AG04450 (cell line): Measurements from ENCODE around the gene CHIT1. TPM values are rescaled to one million over a fixed set of nuclear protein-coding genes. Genes with fewer than 3 reads are reported as not detected.

Source experiments
- CTCF ChIA-PET: fragments of 300-600, 350-600 bp; formaldehyde crosslinking; extraction: SDS; loops from one replicate; lab custom pipeline; 2022; ENCODE audit warnings: antibody characterized with exemption, inconsistent platforms; lab: Charles Lee
- POLR2A ChIA-PET: fragments of 350-600 bp; formaldehyde crosslinking; extraction: SDS; loops from one replicate; lab custom pipeline; 2021; ENCODE audit warnings: antibody characterized with exemption, inconsistent platforms; lab: Yijun Ruan, JAX
- DNase-seq: peaks from one replicate; pipeline ENCODE4 v3.0.0-alpha.2; 2011; ENCODE audit warnings: low read depth, low spot score
- H3K27ac ChIP-seq: one replicate; pipeline ENCODE4 v1.5.1; 2012; ENCODE audit warnings: low read depth, low read length, control low read depth
- H3K27me3 ChIP-seq: one replicate; pipeline ENCODE4 v1.6.0; 2012; ENCODE audit warnings: low read length; ENCODE audit not compliant: control insufficient read depth, insufficient read depth
- H3K4me3 ChIP-seq: 2 replicates; pipeline ENCODE4 v1.5.1; 2011; ENCODE audit warnings: mild to moderate bottlenecking, low read depth, low read length, control low read depth
- H3K9me3 ChIP-seq: 2 replicates; pipeline ENCODE4 v1.5.1; 2012; ENCODE audit warnings: low read length; ENCODE audit not compliant: control insufficient read depth, insufficient read depth
- CTCF ChIP-seq: IDR thresholded peaks from 2 replicates; pipeline ENCODE4 v1.5.1; 2011; ENCODE audit warnings: low read depth, low read length, control low read depth, inconsistent platforms
- polyA plus RNA-seq: library from polyadenylated mRNA; depleted of rRNA; stranded (reverse); fragments of >200 nt; gene quantifications from 2 replicates; pipeline ENCODE4 v1.2.3, GENCODE V29; 2011

Gene CHIT1
- polyA plus RNA-seq, 1 experiment = not detected

DNA sequence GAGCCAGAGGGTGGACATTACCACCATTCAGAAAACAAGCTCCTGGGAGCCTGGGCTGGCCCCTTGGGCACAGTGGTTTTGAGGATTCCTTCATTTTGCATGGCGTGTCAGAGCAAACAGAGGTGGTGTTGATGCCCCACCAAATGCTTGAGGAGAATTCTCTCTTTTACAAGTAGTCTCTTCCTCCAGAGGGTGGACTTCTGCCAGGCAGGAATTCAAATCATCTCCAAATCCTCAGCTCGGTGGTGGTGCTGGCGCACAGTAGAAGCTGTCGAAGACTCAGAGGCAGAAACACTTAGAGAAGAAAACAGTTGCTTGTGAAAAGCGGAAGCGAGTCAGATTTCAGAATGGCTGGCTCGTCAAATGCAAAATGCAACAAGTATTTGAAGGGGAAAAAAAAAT is 39.5 kb downstream of the CHIT1 start:
- Histone ChIP-seq H3K4me3 (no peak overlapping the region), H3K27ac (no peak overlapping the region), H3K27me3 (peaks cover 10% of the 10 kb centered on the region), H3K9me3 (no peaks in the 10 kb centered on the region)
- ChIA-PET CTCF (interaction anchor here (1.1 to 2.2 kb wide), 2 partner anchors 77 to 150 kb away, joined by 5 to 7 read pairs; no protein-coding TSS in a partner anchor), POLR2A (no interaction called here)
- TF ChIP-seq CTCF = no peak
- no peak for DNase-seq

- TF ChIP-seq CTCF = no peak
- no peak for DNase-seq
- Histone ChIP-seq H3K27ac (no peak overlapping the region), H3K27me3 (peaks cover 10% of the 10 kb centered on the region), H3K4me3 (no peak overlapping the region), H3K9me3 (no peaks in the 10 kb centered on the region; the same call in 1 of the 2 replicates)
- POLR2A ChIA-PET = no interaction called here
- CTCF ChIA-PET = interaction anchor here (1.1 kb wide), 1 partner anchor 149 kb away, joined by 5 read pairs; no protein-coding TSS in a partner anchor
These were observed 40.7 kb downstream of the CHIT1 start for GRCh38 chr1:203188686-203189232.

GRCh38 chr1:203187689-203188264 is 41.7 kb downstream of the CHIT1 start:
- Histone ChIP-seq H3K9me3 (no peaks in the 10 kb centered on the region; the same call in 1 of the 2 replicates), H3K27ac (no peak overlapping the region), H3K27me3 (peaks cover 10% of the 10 kb centered on the region), H3K4me3 (no peak overlapping the region)
- DNase-seq = no peak
- CTCF ChIA-PET = interaction anchor here (0.8 to 1.0 kb wide), 2 partner anchors 16 to 27 kb away, joined by 3 read pairs; no protein-coding TSS in a partner anchor
- TF ChIP-seq CTCF = no peak
- POLR2A ChIA-PET = interaction anchor here (0.5 kb wide), 1 partner anchor 115 kb away, joined by 5 read pairs; no protein-coding TSS in a partner anchor

DNA sequence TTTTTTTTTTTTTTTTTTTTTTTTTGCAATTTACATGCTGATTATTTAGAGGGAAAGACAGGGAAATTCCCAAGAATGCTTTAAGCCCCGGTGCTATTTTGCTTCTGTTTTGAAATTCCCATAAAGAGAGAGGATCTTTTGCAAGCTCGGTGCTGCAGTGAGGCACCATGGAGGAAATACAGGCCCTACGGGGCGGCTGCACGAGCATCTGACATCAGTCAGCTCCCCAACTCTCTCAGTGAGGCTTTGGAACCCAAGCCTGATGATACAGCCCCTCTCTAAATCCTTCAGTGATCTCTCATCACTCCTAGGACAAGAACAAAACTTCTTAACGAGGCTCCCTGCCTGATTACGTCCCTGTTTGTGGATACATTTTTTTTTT is 42.2 kb downstream of the CHIT1 start:
- Histone ChIP-seq H3K9me3 (no peaks in the 10 kb centered on the region; the same call in 1 of the 2 replicates), H3K27me3 (peaks cover 10% of the 10 kb centered on the region), H3K4me3 (no peak overlapping the region), H3K27ac (no peak overlapping the region)
- CTCF ChIA-PET = interaction anchor here (1.0 kb wide), 1 partner anchor 28 kb away, joined by 3 read pairs; no protein-coding TSS in a partner anchor
- DNase-seq = no peak
- POLR2A ChIA-PET = no interaction called here
- no peak for TF ChIP-seq CTCF
